ENCODE measurements around the gene IQSEC1. TPM values are rescaled to one million over a fixed set of nuclear protein-coding genes. Genes with fewer than 3 reads are reported as not detected.
A peak's percentile ranks its signal among the peaks of the same experiment; 100 is the strongest.

The IQSEC1 gene
- total RNA-seq, 2 experiments from 2014 or later, result 59.5 to 64.6 TPM

DNA sequence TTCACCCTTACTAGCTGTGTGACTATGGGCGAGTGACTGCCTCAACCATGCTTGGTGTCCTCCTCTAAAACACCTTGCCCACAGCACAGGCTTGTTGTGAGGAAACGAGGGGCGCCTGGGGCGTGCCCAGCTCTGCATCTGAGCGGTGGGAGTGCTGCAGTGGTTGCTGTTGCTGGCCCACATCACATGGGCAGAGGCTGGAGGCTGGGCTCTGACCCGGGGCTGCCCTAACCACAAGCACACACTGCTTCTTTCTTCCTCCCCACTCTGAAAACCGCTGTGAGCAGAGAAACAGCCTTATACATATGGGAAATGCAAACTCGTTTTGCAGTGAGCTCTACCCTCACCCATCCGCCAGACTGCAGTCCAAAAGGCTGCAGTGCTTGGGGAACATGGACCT, 157.1 kb downstream of the IQSEC1 start:
- Mint-ChIP-seq H3K9me3 (no peaks in the 10 kb centered on the region), H3K4me3 (peak overlapping the region; percentile 39), H3K4me1 (peaks cover 27% of the 10 kb centered on the region), H3K36me3 (peaks cover 17% of the 10 kb centered on the region), H3K27ac (peak overlapping the region; percentile 48), H3K27me3 (no peaks in the 10 kb centered on the region)
- POLR2A ChIA-PET, result no interaction called here
- peak; percentile 76 for DNase-seq
- ATAC-seq (ENCODE audit: low read depth), result peak; percentile 91

DNA sequence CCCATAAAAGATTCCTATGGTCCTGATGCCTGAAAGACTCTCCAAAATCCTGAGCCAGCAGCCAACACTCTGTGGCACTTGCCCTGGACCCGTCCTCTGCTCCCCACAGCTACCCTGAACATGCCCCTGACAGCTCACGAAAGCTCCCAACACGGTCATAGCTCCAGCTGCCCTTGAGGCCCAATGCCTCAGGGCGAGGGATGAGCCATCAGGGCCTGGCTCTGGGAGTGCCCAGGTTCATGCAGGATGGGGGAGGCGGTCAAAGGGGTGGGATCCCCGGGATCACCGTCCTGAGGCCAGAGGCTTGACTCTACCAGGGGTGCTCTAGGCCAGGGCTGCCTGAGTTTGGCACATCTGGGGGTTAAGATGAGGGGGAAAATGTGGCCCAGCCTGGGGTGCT, 159.1 kb downstream of the IQSEC1 start:
- Mint-ChIP-seq H3K4me1 (peaks cover 27% of the 10 kb centered on the region), H3K4me3 (no peak overlapping the region), H3K27ac (no peak overlapping the region), H3K36me3 (peaks cover 19% of the 10 kb centered on the region), H3K27me3 (no peaks in the 10 kb centered on the region), H3K9me3 (no peaks in the 10 kb centered on the region)
- DNase-seq (no peak), ATAC-seq (ENCODE audit: low read depth) (no peak)
- POLR2A ChIA-PET, result interaction anchor here (0.6 kb wide), 1 partner anchor 565 kb away, joined by 3 read pairs; no protein-coding TSS in a partner anchor

DNA sequence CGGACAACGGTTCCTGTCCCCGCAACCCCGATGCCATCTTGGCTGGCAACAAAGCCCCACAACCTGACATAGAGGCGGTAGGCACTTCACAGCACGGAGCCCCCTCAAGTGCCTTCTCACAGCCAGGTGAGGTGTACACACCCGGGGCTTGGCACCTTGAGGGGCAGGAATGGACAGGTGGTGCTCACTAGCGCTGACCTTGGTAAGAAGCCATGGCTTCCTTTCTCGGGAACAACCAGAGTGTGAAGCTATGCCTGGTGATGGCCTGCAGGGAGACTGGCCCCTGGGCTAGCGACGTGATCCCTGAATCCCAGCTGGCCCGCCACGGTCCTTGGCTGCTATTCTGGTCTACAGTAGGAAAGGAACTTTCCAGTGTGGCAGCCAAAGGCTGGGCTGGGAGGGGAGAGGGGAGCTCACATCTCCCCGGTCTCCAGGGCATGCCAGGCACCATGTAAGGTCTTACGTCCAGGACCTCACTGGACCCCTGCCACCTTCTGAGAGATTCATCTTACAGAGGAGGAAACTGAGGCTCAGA, 161.3 kb downstream of the IQSEC1 start:
- Mint-ChIP-seq H3K36me3 (peaks cover 20% of the 10 kb centered on the region), H3K4me3 (no peak overlapping the region), H3K4me1 (peaks cover 21% of the 10 kb centered on the region), H3K27me3 (no peaks in the 10 kb centered on the region), H3K9me3 (no peaks in the 10 kb centered on the region), H3K27ac (peak overlapping the region; percentile 9)
- DNase-seq (no peak), ATAC-seq (ENCODE audit: low read depth) (no peak)
- POLR2A ChIA-PET, result no interaction called here

DNA sequence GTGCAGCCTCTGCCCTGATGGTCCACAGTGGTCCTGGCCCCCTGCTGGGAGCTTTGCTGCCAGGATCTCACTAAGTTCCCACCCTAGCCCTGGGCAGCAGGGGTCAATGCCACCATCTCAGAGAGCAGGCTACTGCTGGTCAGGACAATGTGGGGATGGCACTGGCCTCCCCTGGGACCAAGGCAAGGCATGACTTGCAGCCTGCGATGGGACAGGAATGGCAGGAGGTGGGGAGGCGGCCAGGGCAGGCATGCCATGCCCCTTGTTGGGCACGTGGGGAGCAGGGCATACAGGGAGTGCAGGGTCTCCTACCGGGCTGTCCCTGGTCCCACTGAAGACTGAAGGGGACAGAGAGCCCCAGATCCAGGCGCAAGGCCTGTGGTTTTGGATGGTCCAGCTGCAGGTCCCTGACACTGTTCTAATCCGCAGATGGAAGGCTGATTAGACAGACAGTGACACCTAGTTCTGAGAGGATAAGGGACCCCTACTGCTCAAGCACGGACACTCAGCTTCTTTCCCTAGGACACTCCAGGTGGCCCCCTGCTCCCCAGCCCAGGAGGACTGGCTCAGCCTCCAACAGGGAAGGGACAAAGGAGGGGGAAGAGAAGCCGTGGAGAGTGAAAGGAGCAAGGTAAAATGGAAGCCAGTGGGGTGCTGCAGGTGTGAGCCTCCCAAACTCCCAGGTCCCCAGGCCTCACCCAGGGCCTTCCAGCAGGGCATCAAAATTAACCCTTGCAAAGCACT, 162.7 kb downstream of the IQSEC1 start:
- POLR2A ChIA-PET, result no interaction called here
- Mint-ChIP-seq H3K4me1 (peaks cover 7% of the 10 kb centered on the region), H3K27me3 (no peaks in the 10 kb centered on the region), H3K9me3 (no peaks in the 10 kb centered on the region), H3K36me3 (peaks cover 16% of the 10 kb centered on the region), H3K27ac (no peak overlapping the region), H3K4me3 (no peak overlapping the region)
- ATAC-seq (ENCODE audit: low read depth) (no peak), DNase-seq (no peak)

DNA sequence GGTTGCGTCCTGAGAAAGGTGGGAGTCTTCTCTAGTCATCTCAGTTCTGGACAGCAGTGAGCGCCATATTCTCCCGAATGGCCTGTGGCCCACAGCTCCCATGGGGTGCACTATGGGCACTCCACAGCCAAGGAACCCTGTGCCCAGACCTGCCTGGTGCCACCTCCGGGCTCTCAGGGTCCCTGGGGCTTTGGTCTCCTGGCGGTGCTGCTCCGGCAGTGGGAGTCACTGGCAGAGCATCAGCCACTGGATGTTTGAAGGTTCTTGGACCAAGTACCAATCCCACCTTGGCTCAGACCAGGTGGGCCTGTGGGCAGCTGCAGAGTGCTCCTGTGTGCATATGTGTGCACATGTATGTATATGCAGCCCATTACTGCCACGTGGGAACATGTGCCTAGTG, 163.5 kb downstream of the IQSEC1 start:
- Mint-ChIP-seq H3K36me3 (peaks cover 15% of the 10 kb centered on the region), H3K4me1 (peaks cover 2% of the 10 kb centered on the region), H3K4me3 (no peak overlapping the region), H3K9me3 (no peaks in the 10 kb centered on the region), H3K27ac (no peak overlapping the region), H3K27me3 (no peaks in the 10 kb centered on the region)
- no peak for DNase-seq
- POLR2A ChIA-PET, result no interaction called here
- no peak for ATAC-seq (ENCODE audit: low read depth)

DNA sequence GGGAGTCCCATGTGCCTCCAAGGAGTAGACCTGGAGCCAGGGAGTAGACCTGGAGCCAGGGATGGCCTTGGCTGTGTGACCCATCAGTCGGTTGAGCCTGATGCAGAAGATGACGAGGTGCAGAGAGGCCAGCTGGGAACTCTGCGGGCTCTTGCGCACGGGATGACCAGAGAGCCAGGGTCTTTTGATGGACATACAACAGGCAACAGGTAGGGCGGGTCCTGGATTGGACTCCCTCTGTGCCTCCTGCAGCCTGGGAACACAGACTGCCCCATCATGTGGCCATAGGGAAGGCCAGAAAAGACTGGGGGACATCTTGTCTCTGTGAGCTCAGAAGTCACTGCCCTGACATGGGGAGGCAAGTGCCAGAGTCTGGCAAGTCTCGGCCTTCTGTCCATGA, 164.4 kb downstream of the IQSEC1 start:
- no peaks in the 10 kb centered on the region for H3K4me1 Mint-ChIP-seq
- no peaks in the 10 kb centered on the region for H3K27me3 Mint-ChIP-seq
- H3K9me3 Mint-ChIP-seq, result no peaks in the 10 kb centered on the region
- ATAC-seq (ENCODE audit: low read depth) (no peak), DNase-seq (no peak)
- POLR2A ChIA-PET, result no interaction called here
- no peak overlapping the region for H3K4me3 Mint-ChIP-seq
- peaks cover 13% of the 10 kb centered on the region for H3K36me3 Mint-ChIP-seq
- no peak overlapping the region for H3K27ac Mint-ChIP-seq

DNA sequence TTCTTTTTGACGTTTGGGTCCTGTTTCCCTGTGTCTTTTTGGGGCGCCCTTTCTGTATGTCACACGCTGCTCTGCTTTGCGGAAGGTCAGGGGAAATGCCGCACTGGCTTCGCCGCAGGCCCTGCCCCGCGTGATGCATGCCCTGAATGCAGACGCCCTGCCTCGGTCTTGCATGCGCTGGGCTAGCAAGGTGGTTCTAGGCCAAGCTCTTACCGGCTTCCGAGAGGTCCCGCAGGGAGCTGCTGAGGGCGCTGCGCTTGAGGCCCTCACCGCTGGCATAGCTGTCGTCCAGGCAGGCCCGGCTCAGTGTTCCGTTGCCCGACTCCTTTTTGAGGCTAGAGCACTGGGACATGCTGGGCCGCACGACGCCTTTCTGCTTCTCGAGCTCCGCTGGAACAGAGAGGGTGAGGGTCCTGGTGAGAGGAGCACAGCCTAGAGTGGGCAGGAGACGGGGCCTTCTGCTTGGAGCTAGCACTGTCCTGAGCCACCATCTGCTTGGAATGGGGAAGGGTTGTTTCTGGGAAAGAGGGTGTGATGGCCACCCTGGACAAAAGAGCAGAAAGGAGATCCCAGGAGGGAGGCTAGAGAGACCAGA, 165.0 kb downstream of the IQSEC1 start:
- Mint-ChIP-seq H3K36me3 (peaks cover 12% of the 10 kb centered on the region), H3K27ac (no peak overlapping the region), H3K27me3 (no peaks in the 10 kb centered on the region), H3K4me1 (peaks cover under 1% of the 10 kb centered on the region), H3K9me3 (no peaks in the 10 kb centered on the region), H3K4me3 (no peak overlapping the region)
- DNase-seq (no peak), ATAC-seq (ENCODE audit: low read depth) (no peak)
- POLR2A ChIA-PET, result no interaction called here

DNA sequence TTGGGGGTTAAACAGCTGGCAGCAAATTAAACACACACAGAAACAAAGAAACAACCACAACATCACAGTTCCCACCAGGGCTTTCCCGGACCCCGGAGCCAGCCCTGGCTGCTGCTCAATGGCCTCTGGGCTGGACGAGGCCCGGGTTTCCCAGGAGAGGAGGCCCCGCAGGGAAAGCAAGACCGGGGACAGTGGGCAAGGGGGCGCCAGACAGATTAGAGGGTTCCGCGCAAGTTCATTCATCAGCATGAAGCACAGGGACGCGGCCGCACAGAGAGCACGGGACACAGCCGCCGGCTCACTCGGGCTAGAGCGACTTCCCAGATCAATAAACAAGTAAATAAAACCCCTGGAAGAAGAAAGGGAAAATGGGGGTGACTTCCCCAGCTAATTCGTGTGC, 165.5 kb downstream of the IQSEC1 start:
- ATAC-seq (ENCODE audit: low read depth) (no peak), DNase-seq (no peak)
- Mint-ChIP-seq H3K27me3 (no peaks in the 10 kb centered on the region), H3K9me3 (no peaks in the 10 kb centered on the region), H3K4me3 (no peak overlapping the region), H3K36me3 (peaks cover 11% of the 10 kb centered on the region), H3K27ac (no peak overlapping the region), H3K4me1 (peaks cover 3% of the 10 kb centered on the region)
- POLR2A ChIA-PET, result no interaction called here

DNA sequence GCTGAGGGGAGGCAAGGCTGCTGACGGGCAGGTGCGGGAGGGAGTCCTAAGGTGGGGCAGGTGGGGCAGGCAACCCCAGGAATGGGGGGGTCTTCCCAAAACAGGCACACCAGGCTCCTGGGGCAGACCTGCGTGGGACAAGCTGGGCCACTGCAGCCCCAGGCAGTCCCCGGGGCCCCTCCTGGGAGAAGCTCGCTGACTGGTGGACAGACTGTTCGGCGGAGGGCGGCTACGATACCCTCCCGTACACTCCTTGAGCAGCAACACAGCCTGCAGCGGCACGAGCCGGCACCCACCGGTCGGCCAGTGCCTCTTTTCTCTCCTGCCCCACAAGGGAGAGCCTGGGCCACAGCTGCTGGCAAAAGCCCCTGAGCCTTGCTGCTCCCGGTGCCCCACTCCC, 165.9 kb downstream of the IQSEC1 start:
- no peak for ATAC-seq (ENCODE audit: low read depth)
- H3K27ac Mint-ChIP-seq, result no peak overlapping the region
- no peaks in the 10 kb centered on the region for H3K9me3 Mint-ChIP-seq
- peaks cover 10% of the 10 kb centered on the region for H3K36me3 Mint-ChIP-seq
- no peak overlapping the region for H3K4me3 Mint-ChIP-seq
- POLR2A ChIA-PET, result no interaction called here
- H3K27me3 Mint-ChIP-seq, result no peaks in the 10 kb centered on the region
- H3K4me1 Mint-ChIP-seq, result peaks cover 4% of the 10 kb centered on the region
- no peak for DNase-seq

DNA sequence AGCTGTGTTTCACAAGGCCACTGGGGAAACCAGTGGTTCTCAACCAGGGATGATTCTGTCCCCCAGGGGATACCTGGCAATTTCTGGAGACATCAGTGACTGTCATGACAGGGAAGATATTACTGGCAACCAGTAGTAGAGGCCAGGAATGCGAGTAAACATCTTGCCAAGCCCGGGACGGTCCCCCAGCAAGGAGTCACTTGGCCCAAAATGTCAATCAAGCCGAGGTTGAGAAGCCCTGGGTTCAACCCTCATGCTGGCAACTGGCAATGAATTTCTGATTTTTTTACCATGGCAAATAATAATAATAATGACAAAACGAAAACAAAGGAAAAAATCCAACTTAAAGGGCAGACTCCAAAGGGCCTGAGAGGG, 166.3 kb downstream of the IQSEC1 start:
- H3K36me3 Mint-ChIP-seq, result peaks cover 10% of the 10 kb centered on the region
- no peaks in the 10 kb centered on the region for H3K27me3 Mint-ChIP-seq
- ATAC-seq (ENCODE audit: low read depth), result no peak
- no peak overlapping the region for H3K4me3 Mint-ChIP-seq
- POLR2A ChIA-PET, result no interaction called here
- H3K4me1 Mint-ChIP-seq, result peaks cover 8% of the 10 kb centered on the region
- H3K9me3 Mint-ChIP-seq, result no peaks in the 10 kb centered on the region
- no peak for DNase-seq
- no peak overlapping the region for H3K27ac Mint-ChIP-seq

DNA sequence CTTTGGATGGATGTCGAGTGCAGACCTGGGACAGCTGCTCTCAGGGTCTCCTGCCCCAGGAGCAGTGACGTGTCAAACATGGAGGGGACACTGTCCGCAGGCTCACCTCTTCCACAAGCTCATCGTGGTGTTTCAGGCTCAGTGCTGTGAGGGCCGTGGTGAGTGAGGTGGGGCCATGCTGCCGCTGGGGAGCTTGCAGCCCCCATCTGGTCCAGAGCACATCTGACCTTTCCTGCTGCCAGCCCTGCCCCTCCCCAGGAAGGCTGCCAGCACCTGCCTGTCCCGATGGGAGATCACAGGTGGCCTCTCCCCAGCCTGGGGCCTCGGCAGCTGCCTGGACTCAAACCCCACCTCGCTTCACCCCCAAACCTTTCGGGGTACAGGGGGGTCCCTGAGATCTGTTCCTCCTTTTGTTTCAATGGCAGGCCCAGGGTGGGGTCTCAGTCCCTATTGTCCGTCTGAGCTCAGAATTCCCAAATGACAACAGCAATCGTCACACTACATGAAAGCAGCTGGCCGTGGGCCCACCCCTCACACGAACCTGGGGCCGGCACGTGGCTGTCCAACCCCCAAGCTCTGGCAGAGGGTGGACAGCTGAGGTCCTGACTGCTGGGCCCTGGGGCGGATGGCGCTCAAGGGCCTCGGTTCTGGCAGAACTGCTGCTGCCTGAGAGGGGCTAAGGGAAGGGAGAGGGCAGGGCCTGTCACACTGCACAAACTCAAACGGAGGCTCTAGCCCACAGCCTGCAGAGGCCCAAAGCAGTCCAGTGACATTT, 166.9 kb downstream of the IQSEC1 start:
- no peak for ATAC-seq (ENCODE audit: low read depth)
- H3K4me1 Mint-ChIP-seq, result peaks cover 8% of the 10 kb centered on the region
- no peaks in the 10 kb centered on the region for H3K9me3 Mint-ChIP-seq
- H3K36me3 Mint-ChIP-seq, result peaks cover 8% of the 10 kb centered on the region
- H3K4me3 Mint-ChIP-seq, result no peak overlapping the region
- DNase-seq, result no peak
- H3K27me3 Mint-ChIP-seq, result no peaks in the 10 kb centered on the region
- no peak overlapping the region for H3K27ac Mint-ChIP-seq
- POLR2A ChIA-PET, result no interaction called here

DNA sequence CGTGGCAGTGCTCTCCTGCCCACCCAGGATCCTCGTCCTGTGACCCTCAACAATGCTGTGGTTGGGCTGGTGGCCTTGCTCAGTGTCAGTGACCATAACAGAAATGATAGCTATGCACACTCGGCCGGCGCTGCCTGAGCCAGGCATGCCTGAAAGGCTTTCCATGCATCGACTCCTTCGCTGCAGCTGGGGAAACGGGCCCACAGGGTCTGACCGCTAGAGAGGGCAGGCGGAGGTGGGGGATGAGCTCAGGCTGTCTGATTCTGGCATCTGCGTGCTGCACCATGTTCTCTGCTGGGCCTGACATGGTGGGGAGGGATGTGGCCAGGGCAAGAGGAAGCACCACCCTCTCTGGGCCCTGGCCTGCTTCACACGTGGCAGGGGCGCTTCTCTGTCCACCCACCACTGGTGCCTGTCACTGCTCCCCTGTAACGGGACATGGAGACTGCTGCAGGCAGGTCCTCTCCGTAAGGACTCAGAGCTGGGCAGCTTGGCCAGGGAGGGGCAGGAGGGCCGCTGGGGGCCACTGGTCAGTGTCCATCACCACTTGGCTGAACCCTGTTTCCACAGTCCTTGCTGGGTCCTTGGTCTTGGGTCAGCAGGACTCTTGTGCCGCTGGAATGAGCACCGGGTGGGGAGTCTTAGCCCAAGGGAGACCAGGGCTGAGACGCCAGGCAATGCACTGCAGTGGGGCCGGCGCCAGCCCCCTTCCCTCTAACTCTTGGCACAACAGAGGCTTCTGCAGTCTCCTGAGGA, 167.7 kb downstream of the IQSEC1 start:
- DNase-seq (no peak), ATAC-seq (ENCODE audit: low read depth) (no peak)
- Mint-ChIP-seq H3K27ac (no peak overlapping the region), H3K9me3 (no peaks in the 10 kb centered on the region), H3K4me1 (peaks cover 8% of the 10 kb centered on the region), H3K27me3 (no peaks in the 10 kb centered on the region), H3K36me3 (peaks cover 6% of the 10 kb centered on the region), H3K4me3 (no peak overlapping the region)
- POLR2A ChIA-PET, result no interaction called here

DNA sequence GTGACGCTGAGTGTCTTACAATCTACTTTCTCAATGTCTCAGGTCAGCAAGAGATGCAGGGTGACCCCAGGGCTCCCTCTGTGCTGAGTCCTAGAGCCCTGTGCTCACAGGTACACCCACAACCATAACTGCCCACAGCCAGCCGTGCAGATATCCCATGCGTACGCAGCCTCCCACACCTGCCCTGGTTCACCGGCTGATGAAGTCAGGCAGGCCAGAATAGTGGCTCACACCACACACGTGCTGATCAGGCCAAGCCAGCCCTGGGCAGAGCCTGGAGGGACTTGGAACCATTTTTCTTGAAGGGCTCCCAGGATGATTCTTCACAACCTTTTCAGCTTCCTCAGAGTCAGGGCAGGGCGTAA, 168.3 kb downstream of the IQSEC1 start:
- Mint-ChIP-seq H3K36me3 (peaks cover 6% of the 10 kb centered on the region), H3K4me1 (peaks cover 8% of the 10 kb centered on the region), H3K27me3 (no peaks in the 10 kb centered on the region), H3K27ac (no peak overlapping the region), H3K9me3 (no peaks in the 10 kb centered on the region), H3K4me3 (no peak overlapping the region)
- DNase-seq (no peak), ATAC-seq (ENCODE audit: low read depth) (no peak)
- POLR2A ChIA-PET, result no interaction called here
